Liver (tissue), 2 donors: ENCODE measurements around the gene ACSL4.

Source experiments
- YY1 ChIP-seq: IDR thresholded peaks from 2 replicates; pipeline ENCODE4 v1.6.1; 2016; ENCODE audit warnings: antibody characterized with exemption, mild to moderate bottlenecking
- TF ChIP-seq, protein P1 (sequence below): fragments of 150-350 bp; IDR thresholded peaks from 2 replicates; pipeline ENCODE4 v1.5.1; 2017; ENCODE audit warnings: improper control_type of control experiment, low read depth, low read length; ENCODE audit not compliant: missing input control
- donor health status: healthy.

DNA sequence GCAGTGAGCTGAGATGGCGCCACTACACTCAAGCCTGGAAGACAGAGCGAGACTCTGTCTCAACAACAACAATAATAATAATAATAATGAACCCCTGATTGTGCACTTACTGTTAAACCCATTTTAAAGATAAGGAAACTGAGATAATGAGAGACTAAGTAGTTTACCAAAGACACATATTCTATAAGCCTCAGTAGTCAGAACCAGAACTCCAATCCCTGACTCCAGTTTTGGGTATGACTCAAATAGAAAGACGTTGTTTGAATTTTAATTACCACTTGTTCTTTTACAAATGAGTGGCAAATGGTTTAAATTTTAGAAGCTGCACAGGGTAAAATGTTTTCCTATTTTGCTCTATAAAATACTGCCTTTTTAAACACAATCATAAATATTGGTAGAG, 37.4 kb downstream of the ACSL4 start:
- TF ChIP-seq YY1: no peak
- TF ChIP-seq, protein P1, sequence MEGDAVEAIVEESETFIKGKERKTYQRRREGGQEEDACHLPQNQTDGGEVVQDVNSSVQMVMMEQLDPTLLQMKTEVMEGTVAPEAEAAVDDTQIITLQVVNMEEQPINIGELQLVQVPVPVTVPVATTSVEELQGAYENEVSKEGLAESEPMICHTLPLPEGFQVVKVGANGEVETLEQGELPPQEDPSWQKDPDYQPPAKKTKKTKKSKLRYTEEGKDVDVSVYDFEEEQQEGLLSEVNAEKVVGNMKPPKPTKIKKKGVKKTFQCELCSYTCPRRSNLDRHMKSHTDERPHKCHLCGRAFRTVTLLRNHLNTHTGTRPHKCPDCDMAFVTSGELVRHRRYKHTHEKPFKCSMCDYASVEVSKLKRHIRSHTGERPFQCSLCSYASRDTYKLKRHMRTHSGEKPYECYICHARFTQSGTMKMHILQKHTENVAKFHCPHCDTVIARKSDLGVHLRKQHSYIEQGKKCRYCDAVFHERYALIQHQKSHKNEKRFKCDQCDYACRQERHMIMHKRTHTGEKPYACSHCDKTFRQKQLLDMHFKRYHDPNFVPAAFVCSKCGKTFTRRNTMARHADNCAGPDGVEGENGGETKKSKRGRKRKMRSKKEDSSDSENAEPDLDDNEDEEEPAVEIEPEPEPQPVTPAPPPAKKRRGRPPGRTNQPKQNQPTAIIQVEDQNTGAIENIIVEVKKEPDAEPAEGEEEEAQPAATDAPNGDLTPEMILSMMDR: no peak
